OCI-LY3 (cell line): Measurements from ENCODE around the gene TEX264.

Source experiments
- CTCF ChIP-seq: fragments of 200-600, 300-600 bp; sonication (generic); IDR thresholded peaks from 2 replicates; pipeline ENCODE4 v1.5.1; 2014; ENCODE audit warnings: antibody characterized with exemption, low read length, low read depth
- EZH2phosphoT487 ChIP-seq: fragments of 200-600 bp; shearing (Covaris generic); IDR thresholded peaks from 2 replicates; pipeline ENCODE4 v1.6.1; 2018; ENCODE audit warnings: antibody characterized with exemption, mixed run types, low read depth

GRCh38 chr3:51706788-51707731 is 36.0 kb downstream of the TEX264 start, which contains the start of gene GRM2:
- no peak for TF ChIP-seq CTCF
- no peak for TF ChIP-seq EZH2phosphoT487
